RKO (cell line): ENCODE measurements around the gene TBX2.

Experiments
- DNase-seq: peaks from one replicate; pipeline ENCODE4 v3.0.0-alpha.2; 2016; ENCODE audit warnings: low spot score

Gene TBX2

GRCh38 chr17:61368832-61369450, 30.7 kb upstream of the TBX2 start:
- no peak for DNase-seq

GRCh38 chr17:61369751-61370150, 29.9 kb upstream of the TBX2 start:
- no peak for DNase-seq

DNA sequence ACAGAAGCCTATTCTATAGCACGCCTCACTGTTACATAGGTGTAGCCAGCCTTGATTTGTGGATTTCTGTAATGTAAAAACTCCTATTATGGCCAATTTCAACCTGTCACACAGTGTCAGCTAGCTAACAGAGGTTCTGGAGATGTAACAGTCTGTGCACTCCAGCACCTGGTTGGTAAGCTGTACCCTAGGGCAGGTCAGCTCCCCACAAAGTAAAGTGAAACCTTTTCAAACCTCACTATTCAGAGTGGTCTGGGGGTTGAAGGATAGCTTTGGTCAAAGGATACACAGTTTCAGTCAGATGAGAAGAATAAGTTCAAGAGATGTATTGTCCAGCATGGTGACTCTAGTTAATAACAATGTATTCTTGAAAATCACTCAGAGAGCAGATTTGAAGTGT, 28.5 kb upstream of the TBX2 start:
- no peak for DNase-seq

- no peak for DNase-seq
Observed at GRCh38 chr17:61371606-61372005, 28.0 kb upstream of the TBX2 start.

GRCh38 chr17:61372436-61372835, 27.2 kb upstream of the TBX2 start:
- no peak for DNase-seq

- DNase-seq: no peak
Observed at GRCh38 chr17:61376931-61377838, 22.5 kb upstream of the TBX2 start.

DNA sequence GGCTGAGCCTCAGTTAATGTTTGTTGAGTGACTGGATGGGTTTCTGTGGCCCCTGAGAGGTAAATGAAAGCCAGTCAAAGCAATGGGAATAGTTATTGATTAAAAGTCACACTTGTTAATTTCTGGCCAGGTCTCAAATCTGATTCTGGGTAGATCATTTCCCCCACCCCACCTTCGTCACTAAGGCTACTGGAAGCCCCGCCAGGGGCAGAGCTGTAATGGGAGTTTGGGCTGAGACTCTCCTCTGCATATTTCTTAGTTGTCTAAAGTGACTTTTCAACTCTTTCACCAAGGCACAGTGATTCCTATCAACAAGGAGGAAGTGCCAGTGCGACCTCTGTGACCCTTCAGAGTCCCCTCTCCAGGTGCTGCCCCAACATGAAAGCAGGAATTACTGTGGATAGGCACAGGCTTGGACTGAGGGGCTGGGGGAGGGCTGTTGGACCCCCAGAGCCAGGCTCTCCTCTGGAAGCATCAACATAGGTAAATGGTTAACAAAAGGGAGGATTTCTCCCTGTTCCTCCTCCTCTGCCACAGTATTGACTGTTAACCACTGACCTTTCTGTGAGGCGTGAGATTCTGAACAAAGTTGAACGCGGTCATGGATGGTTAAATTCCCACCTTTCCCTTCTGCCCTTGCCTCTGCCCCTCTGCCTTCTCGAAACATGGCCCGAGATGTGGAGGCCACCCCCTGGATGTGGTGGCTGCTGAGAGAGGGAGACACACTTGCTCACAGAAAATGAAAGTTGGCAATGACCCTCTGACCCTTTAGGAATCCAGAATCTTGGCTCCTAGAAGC, 20.8 kb upstream of the TBX2 start:
- DNase-seq: no peak

GRCh38 chr17:61379457-61380216, 20.0 kb upstream of the TBX2 start:
- no peak for DNase-seq

- DNase-seq: no peak
Observed at GRCh38 chr17:61380217-61380835, 19.3 kb upstream of the TBX2 start.

- DNase-seq: no peak
Observed at GRCh38 chr17:61380836-61381525, 18.7 kb upstream of the TBX2 start.

DNA sequence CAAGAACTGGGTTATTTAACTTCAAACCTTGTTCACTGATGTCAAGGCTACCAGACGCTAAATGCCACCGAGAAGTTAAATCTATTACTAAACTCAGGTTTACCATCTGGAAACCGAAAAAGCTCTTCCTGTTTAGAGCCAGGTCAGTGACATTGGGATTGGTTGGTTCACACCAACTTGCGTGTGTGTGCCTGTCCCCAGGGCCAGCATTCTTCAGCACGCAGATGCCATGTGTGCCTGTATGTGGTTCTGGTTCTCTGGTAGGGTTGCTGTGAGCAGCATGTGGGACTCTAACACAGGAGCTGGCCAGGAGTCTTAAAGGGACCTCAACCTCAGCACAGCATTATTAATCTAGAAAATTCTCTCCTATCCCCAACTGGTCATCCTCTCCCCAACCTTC, 18.1 kb upstream of the TBX2 start:
- no peak for DNase-seq

DNA sequence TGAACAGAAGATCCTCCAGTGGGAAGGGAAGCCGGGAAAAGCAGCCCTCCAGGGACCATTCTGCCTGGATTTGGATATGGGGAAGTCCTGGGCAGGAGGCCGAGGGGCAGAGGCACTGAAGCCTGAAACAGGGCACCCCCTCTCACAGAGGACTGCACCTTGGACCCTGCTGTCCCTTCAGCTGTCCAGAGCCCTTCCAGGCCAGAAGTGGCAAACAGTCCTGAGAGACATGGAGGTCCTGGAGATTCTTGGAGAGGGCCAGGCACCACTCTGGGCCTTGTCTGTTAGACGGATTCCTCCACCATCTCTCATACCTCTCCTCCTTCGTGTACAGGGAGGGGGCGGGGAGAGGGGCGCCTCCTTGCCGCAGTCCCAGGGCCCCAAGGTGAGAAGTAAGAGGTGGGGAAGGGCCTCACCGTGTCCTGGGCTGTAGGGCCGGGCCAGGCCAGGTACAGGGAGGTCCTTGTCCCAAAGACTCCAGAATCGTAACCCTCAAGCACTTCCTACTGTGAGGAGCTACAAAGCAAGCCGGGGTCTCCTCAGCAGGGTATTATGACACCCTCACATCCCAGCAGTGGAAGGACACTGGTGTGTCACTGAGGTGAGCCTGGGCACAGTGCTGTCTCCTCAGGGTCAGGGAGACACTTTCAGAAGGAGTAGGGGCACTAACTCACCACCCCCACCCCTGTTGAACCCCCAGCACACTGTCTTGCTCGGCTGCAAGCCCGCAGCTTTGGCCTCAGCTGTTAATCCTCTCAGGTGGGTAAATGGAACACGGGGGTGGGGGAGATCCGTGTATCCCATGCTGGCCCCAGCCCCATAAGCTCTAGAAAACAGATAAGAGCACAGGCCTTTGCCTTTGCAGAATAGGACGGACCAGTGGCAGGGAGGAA, 16.6 kb upstream of the TBX2 start:
- no peak for DNase-seq

DNA sequence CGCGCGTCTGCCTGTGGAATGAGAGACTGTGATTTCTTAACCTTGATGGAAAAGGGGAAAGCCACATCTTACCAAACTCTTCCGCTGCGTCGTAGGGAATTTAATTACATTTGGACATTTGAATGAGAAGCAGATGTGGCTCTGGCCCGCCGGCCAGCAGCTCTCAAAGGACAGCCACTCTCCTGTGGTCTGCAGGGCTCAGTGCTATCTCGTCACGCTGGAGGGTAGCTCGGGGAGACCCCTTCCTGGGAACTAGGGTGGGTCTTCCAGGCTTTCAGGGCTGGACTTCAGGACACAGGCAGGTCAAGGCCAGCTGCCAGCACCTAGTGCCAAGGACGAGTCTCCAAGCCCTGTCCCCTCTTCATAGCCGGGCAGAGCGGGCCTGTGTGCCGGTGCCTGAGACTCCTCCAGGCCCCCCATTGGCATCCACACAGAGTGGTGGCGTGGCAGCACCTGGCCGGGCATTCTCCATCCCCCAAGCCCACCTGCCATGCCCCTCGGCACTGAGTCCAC, 15.9 kb upstream of the TBX2 start:
- no peak for DNase-seq

- no peak for DNase-seq
Observed at GRCh38 chr17:61384354-61384691, 15.3 kb upstream of the TBX2 start.

DNA sequence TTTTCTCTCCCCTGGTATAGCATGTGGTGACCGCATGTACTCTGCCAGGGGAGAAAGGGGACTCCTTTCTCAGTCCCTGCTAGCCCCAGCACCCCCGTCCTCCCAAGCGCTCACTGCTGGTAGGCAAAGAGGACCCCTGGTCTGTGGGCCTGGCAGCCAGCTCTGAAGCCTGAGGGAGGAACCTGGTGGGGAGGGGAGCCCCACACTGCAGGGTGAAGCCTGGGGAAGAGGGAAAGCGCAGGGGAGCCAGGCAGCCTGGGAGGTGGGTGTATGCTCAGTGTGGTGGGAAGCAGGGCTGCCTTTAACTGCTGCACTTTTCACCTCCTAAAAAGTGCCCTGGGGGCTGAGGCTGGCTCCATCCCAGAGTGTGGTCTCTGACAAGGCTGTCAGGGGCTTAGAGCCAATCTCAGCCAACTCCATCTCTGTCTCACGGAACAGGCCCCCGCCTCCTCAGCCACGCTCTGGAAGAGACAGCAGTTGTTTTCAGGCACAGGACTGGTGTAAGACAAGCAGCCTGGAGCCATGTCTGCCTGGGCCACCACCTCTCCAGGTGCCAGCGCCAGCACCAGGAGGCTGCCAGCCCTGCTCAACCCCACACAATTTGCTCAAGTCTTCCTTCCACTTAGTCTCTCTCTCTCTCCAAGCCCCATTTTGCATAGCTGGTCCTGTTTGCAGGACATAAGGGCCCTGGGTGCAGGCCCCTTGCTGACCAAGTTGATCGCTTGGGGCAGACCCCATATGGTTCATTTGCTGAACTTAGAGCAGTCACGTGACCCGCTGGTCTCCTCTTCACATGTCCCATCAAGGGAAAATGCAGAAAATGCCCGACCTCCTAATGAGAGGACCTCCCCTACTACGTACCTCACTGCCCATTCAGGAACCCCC, 14.7 kb upstream of the TBX2 start:
- DNase-seq: no peak

GRCh38 chr17:61385577-61386236, 13.9 kb upstream of the TBX2 start:
- DNase-seq: no peak

GRCh38 chr17:61386251-61386650, 13.4 kb upstream of the TBX2 start:
- DNase-seq: no peak

GRCh38 chr17:61387011-61387410, 12.6 kb upstream of the TBX2 start:
- DNase-seq: no peak
